Neuron (in vitro differentiated cells): ENCODE measurements around the gene LAMB1.
"Not testable (repeated sequence)": the region's sequence is repeated elsewhere in the genome, so short reads cannot be mapped to it uniquely, and the experiment has no call there.

Experiments used
- H2AFZ ChIP-seq: one replicate; pipeline ENCODE4 v1.6.1; 2013; ENCODE audit warnings: low read depth, mild to moderate bottlenecking, inconsistent platforms, low read length, moderate library complexity
- H3K27me3 ChIP-seq: one replicate; pipeline ENCODE4 v1.6.1; 2013; ENCODE audit warnings: low read length; ENCODE audit not compliant: insufficient read depth
- H3K36me3 ChIP-seq: one replicate; pipeline ENCODE4 v1.6.1; 2013; ENCODE audit warnings: low read length; ENCODE audit not compliant: insufficient read depth
- H3K4me1 ChIP-seq: one replicate; pipeline ENCODE4 v1.6.1; 2013; ENCODE audit warnings: low read length; ENCODE audit not compliant: insufficient read depth
- H3K4me3 ChIP-seq: 2 replicates; pipeline ENCODE4 v1.5.1; 2013; ENCODE audit warnings: mild to moderate bottlenecking, low read length, moderate library complexity
- H3K9me3 ChIP-seq: one replicate; pipeline ENCODE4 v1.6.1; 2013; ENCODE audit warnings: low read length

The LAMB1 gene

GRCh38 chr7:107971100-107971499 lies 31.9 kb downstream of the LAMB1 start:
- Histone ChIP-seq H3K36me3 (no peaks in the 10 kb centered on the region), H2AFZ (no peak overlapping the region), H3K4me3 (no peak overlapping the region), H3K4me1 (peaks cover 14% of the 10 kb centered on the region), H3K9me3 (no peaks in the 10 kb centered on the region), H3K27me3 (no peaks in the 10 kb centered on the region)

GRCh38 chr7:107969856-107970255 lies 33.1 kb downstream of the LAMB1 start:
- Histone ChIP-seq H3K36me3 (no peaks in the 10 kb centered on the region), H3K4me3 (no peak overlapping the region), H3K4me1 (peaks cover 14% of the 10 kb centered on the region), H3K27me3 (no peaks in the 10 kb centered on the region), H2AFZ (no peak overlapping the region), H3K9me3 (no peaks in the 10 kb centered on the region)

GRCh38 chr7:107968449-107968848 lies 34.5 kb downstream of the LAMB1 start:
- Histone ChIP-seq H3K4me1 (peaks cover 14% of the 10 kb centered on the region), H2AFZ (no peak overlapping the region), H3K4me3 (no peak overlapping the region), H3K9me3 (no peaks in the 10 kb centered on the region), H3K27me3 (no peaks in the 10 kb centered on the region), H3K36me3 (no peaks in the 10 kb centered on the region)

- H3K4me1 ChIP-seq: peaks cover 14% of the 10 kb centered on the region
- no peaks in the 10 kb centered on the region for H3K36me3 ChIP-seq
- H3K27me3 ChIP-seq: no peaks in the 10 kb centered on the region
- H3K4me3 ChIP-seq: no peak overlapping the region
- no peaks in the 10 kb centered on the region for H3K9me3 ChIP-seq
- H2AFZ ChIP-seq: no peak overlapping the region
Measured at GRCh38 chr7:107967420-107967819, 35.5 kb downstream of the LAMB1 start.

GRCh38 chr7:107966711-107967110 lies 36.2 kb downstream of the LAMB1 start:
- Histone ChIP-seq H3K4me1 (peaks cover 14% of the 10 kb centered on the region), H2AFZ (no peak overlapping the region), H3K4me3 (no peak overlapping the region), H3K36me3 (no peaks in the 10 kb centered on the region), H3K27me3 (no peaks in the 10 kb centered on the region), H3K9me3 (no peaks in the 10 kb centered on the region)

GRCh38 chr7:107964510-107964909 lies 38.5 kb downstream of the LAMB1 start:
- Histone ChIP-seq H3K4me1 (peaks cover 12% of the 10 kb centered on the region), H3K9me3 (no peaks in the 10 kb centered on the region), H3K27me3 (no peaks in the 10 kb centered on the region), H3K4me3 (no peak overlapping the region), H3K36me3 (no peaks in the 10 kb centered on the region), H2AFZ (no peak overlapping the region)

GRCh38 chr7:107962817-107963216 lies 40.1 kb downstream of the LAMB1 start:
- H3K27me3 ChIP-seq: no peaks in the 10 kb centered on the region
- no peaks in the 10 kb centered on the region for H3K9me3 ChIP-seq
- no peak overlapping the region for H2AFZ ChIP-seq
- peaks cover 12% of the 10 kb centered on the region for H3K4me1 ChIP-seq
- no peaks in the 10 kb centered on the region for H3K36me3 ChIP-seq
- H3K4me3 ChIP-seq: no peak overlapping the region

GRCh38 chr7:107961405-107961804 lies 41.6 kb downstream of the LAMB1 start:
- Histone ChIP-seq H3K9me3 (no peaks in the 10 kb centered on the region), H3K36me3 (no peaks in the 10 kb centered on the region), H3K4me3 (no peak overlapping the region), H2AFZ (no peak overlapping the region), H3K27me3 (no peaks in the 10 kb centered on the region), H3K4me1 (peaks cover 2% of the 10 kb centered on the region)

GRCh38 chr7:107960272-107960671 lies 42.7 kb downstream of the LAMB1 start:
- Histone ChIP-seq H3K9me3 (no peaks in the 10 kb centered on the region), H3K36me3 (no peaks in the 10 kb centered on the region), H3K4me1 (peaks cover 3% of the 10 kb centered on the region), H2AFZ (no peak overlapping the region), H3K4me3 (no peak overlapping the region), H3K27me3 (no peaks in the 10 kb centered on the region)

- Histone ChIP-seq H2AFZ (no peak overlapping the region), H3K27me3 (no peaks in the 10 kb centered on the region), H3K9me3 (no peaks in the 10 kb centered on the region), H3K4me1 (peaks cover 4% of the 10 kb centered on the region), H3K36me3 (no peaks in the 10 kb centered on the region), H3K4me3 (no peak overlapping the region)
Measured at GRCh38 chr7:107959527-107959898, 43.4 kb downstream of the LAMB1 start.

- H2AFZ ChIP-seq: no peak overlapping the region
- peaks cover 4% of the 10 kb centered on the region for H3K4me1 ChIP-seq
- H3K27me3 ChIP-seq: no peaks in the 10 kb centered on the region
- no peak overlapping the region for H3K4me3 ChIP-seq
- H3K9me3 ChIP-seq: no peaks in the 10 kb centered on the region
- no peaks in the 10 kb centered on the region for H3K36me3 ChIP-seq
Measured at GRCh38 chr7:107958764-107959526, 44.0 kb downstream of the LAMB1 start.

GRCh38 chr7:107957436-107957835 lies 45.5 kb downstream of the LAMB1 start:
- peaks cover 7% of the 10 kb centered on the region for H3K4me1 ChIP-seq
- H2AFZ ChIP-seq: no peak overlapping the region
- H3K9me3 ChIP-seq: no peaks in the 10 kb centered on the region
- H3K36me3 ChIP-seq: no peaks in the 10 kb centered on the region
- no peak overlapping the region for H3K4me3 ChIP-seq
- no peaks in the 10 kb centered on the region for H3K27me3 ChIP-seq

GRCh38 chr7:107956950-107957349 lies 46.0 kb downstream of the LAMB1 start:
- not testable (repeated sequence) for H3K9me3 ChIP-seq, H2AFZ ChIP-seq, H3K4me3 ChIP-seq, H3K36me3 ChIP-seq, H3K27me3 ChIP-seq
- H3K4me1 ChIP-seq: peaks cover 12% of the 10 kb centered on the region

- H3K4me1 ChIP-seq: peaks cover 16% of the 10 kb centered on the region
- H3K4me3 ChIP-seq: no peak overlapping the region
- no peak overlapping the region for H2AFZ ChIP-seq
- no peaks in the 10 kb centered on the region for H3K9me3 ChIP-seq
- no peaks in the 10 kb centered on the region for H3K36me3 ChIP-seq
- H3K27me3 ChIP-seq: no peaks in the 10 kb centered on the region
Measured at GRCh38 chr7:107955394-107955793, 47.6 kb downstream of the LAMB1 start.
